A549 (cell line): ENCODE data around the gene MED22. TPM values are rescaled to one million over a fixed set of nuclear protein-coding genes. Genes with fewer than 3 reads are reported as not detected.
A peak's percentile ranks its signal among the peaks of the same experiment; 100 is the strongest.

Source experiments
- ATAC-seq, 2 experiments: fragments of 200-7000 bp in 1 of 2; fragments of >200 bp in 1 of 2; cut with Nextera tagmentation in 1 of 2; cut with Tn5 transposase in 1 of 2; 3 replicates each; pipeline versions ENCODE4 v1.8.0 to v1.9.1; 2018 to 2020; ENCODE audit warnings: mild to moderate bottlenecking in 1 of 2, moderate library complexity in 1 of 2
- CTCF ChIA-PET: fragments of 300-600 bp; sonication (Branson Sonifier 250); formaldehyde crosslinking; extraction: SDS; loops from one replicate; lab custom pipeline; 2021; ENCODE audit warnings: antibody characterized with exemption, inconsistent platforms; lab: Yijun Ruan, JAX
- POLR2A ChIA-PET: fragments of 350-600 bp; formaldehyde crosslinking; extraction: SDS; loops from one replicate; lab custom pipeline; 2021; ENCODE audit warnings: antibody characterized with exemption, inconsistent platforms; lab: Yijun Ruan, JAX
- DNase-seq, 2 experiments: peaks; one replicate each; pipeline versions ENCODE4 v3.0.0 to v3.0.0-alpha.2; 2011 to 2016; ENCODE audit warnings: low read depth in 1 of 2, low spot score in 1 of 2
- FAIRE-seq: peaks from 2 replicates; lab custom pipeline; 2011; peaks lifted over from hg19 to GRCh38; lab: Jason Lieb, UNC
- H3K27ac ChIP-seq, 2 experiments: fragments of >200 bp; sonication (Bioruptor Twin); formaldehyde crosslinking; 3 replicates each; pipeline ENCODE4 v1.5.1; 2016 to 2017
- H3K4me1 ChIP-seq: fragments of >200 bp; sonication (Bioruptor Twin); formaldehyde crosslinking; 3 replicates; pipeline ENCODE4 v1.6.1; 2016
- H3K4me2 ChIP-seq: fragments of >200 bp; sonication (Bioruptor Twin); formaldehyde crosslinking; 3 replicates; pipeline ENCODE4 v1.6.1; 2016
- H3K4me3 ChIP-seq: fragments of >200 bp; sonication (Bioruptor Twin); formaldehyde crosslinking; 3 replicates; pipeline ENCODE4 v1.5.1; 2016
- H3K9me3 ChIP-seq: fragments of >200 bp; sonication (Bioruptor Twin); formaldehyde crosslinking; 3 replicates; pipeline ENCODE4 v1.6.1; 2016
- ATOH8 ChIP-seq: fragments of 250-450 bp; sonication (Bioruptor Pico); IDR thresholded peaks from 2 replicates; pipeline ENCODE4 v1.5.0; 2020; ENCODE audit warnings: low read depth, mild to moderate bottlenecking, moderate library complexity
- BHLHE40 ChIP-seq: IDR thresholded peaks from 2 replicates; pipeline ENCODE4 v1.6.1; 2012; ENCODE audit warnings: low read depth, low read length, inconsistent platforms
- CBX8 ChIP-seq: fragments of 200-600 bp; sonication (generic); IDR thresholded peaks from 2 replicates; pipeline ENCODE4 v1.6.1; 2016
- CHD2 ChIP-seq: fragments of 150-350 bp; IDR thresholded peaks from 2 replicates; pipeline ENCODE4 v1.6.1; 2014; ENCODE audit warnings: low read length; ENCODE audit not compliant: partially characterized antibody
- CTCF ChIP-seq: fragments of >200 bp; sonication (Bioruptor Twin); formaldehyde crosslinking; IDR thresholded peaks from 3 replicates; pipeline ENCODE4 v1.5.1; 2016
- EHF ChIP-seq: fragments of 250-450 bp; sonication (Bioruptor Pico); IDR thresholded peaks from 2 replicates; pipeline ENCODE4 v1.5.0; 2020; ENCODE audit warnings: mild to moderate bottlenecking
- EHMT2 ChIP-seq: fragments of 200-600 bp; sonication (generic); IDR thresholded peaks from 2 replicates; pipeline ENCODE4 v1.6.1; 2016; ENCODE audit warnings: antibody characterized with exemption, low read depth, mild to moderate bottlenecking, moderate library complexity
- ESRRA ChIP-seq: fragments of 150-350 bp; IDR thresholded peaks from 2 replicates; pipeline ENCODE4 v1.6.1; 2014; ENCODE audit warnings: mild to moderate bottlenecking, low read length, borderline replicate concordance
- FOSB ChIP-seq: fragments of 250-450 bp; sonication (Bioruptor Pico); IDR thresholded peaks from 2 replicates; pipeline ENCODE4 v1.5.0; 2020; ENCODE audit warnings: mild to moderate bottlenecking, moderate library complexity
- HDAC2 ChIP-seq: fragments of 200-600 bp; sonication (generic); IDR thresholded peaks from 2 replicates; pipeline ENCODE4 v1.6.1; 2016
- MAFK ChIP-seq: fragments of 450-650 bp; IDR thresholded peaks from 2 replicates; pipeline ENCODE4 v1.6.1; 2014; ENCODE audit not compliant: partially characterized antibody
- MYC ChIP-seq: IDR thresholded peaks from 2 replicates; pipeline ENCODE4 v1.6.1; 2012; ENCODE audit warnings: mild to moderate bottlenecking, inconsistent platforms, low read length, improper control_type of control experiment, borderline replicate concordance
- RAD21 ChIP-seq, 2 experiments: fragments of >200 bp in 1 of 2; sonication (Bioruptor Twin) in 1 of 2; formaldehyde crosslinking in 1 of 2; IDR thresholded peaks in 1 of 2; conservative IDR thresholded peaks in 1 of 2; 2 replicates in 1 of 2; 3 replicates in 1 of 2; pipeline ENCODE4 v1.6.1; 2012 to 2018; ENCODE audit warnings: inconsistent platforms in 1 of 2
- RCOR1 ChIP-seq: fragments of 150-350 bp; IDR thresholded peaks from 2 replicates; pipeline ENCODE4 v1.6.1; 2014; ENCODE audit warnings: antibody characterized with exemption, low read length, low read depth
- SMC3 ChIP-seq: fragments of >200 bp; sonication (Bioruptor Twin); formaldehyde crosslinking; IDR thresholded peaks from 3 replicates; pipeline ENCODE4 v1.6.1; 2018; ENCODE audit warnings: inconsistent platforms
- SREBF2 ChIP-seq: fragments of 450-650 bp; IDR thresholded peaks from 2 replicates; pipeline ENCODE4 v1.6.1; 2014; ENCODE audit warnings: mild to moderate bottlenecking, moderate library complexity
- ZC3H11A ChIP-seq: fragments of 450-650 bp; IDR thresholded peaks from 2 replicates; pipeline ENCODE4 v1.6.1; 2014; ENCODE audit warnings: antibody characterized with exemption, mild to moderate bottlenecking
- ZNF302 ChIP-seq: fragments of 250-450 bp; sonication (Bioruptor Pico); IDR thresholded peaks from 2 replicates; pipeline ENCODE4 v1.9.0; 2021; ENCODE audit warnings: inconsistent platforms, mild to moderate bottlenecking, moderate library complexity
- WGBS: methylation state at CpG from one replicate; pipeline ENCODE4 v1.1.6; 2017; ENCODE audit errors: missing lambda C conversion rate; 5-methylcytosine and 5-hydroxymethylcytosine counted together
- polyA plus RNA-seq, 4 experiments: library from polyadenylated mRNA; depleted of rRNA in 3 of 4; stranded (reverse); fragments of >200 nt; fragmentation: RNase III in 1 of 4; extraction: RNeasy Plus Mini Kit Qiagen cat#74134 plus additional on column Dnase treatment in 1 of 4; gene quantifications; 2 replicates in 3 of 4; 3 replicates in 1 of 4; pipeline ENCODE4 v1.2.3, GENCODE V29; 2011 to 2017
- TF ChIP-seq, protein P1 (sequence below): fragments of 450-650 bp; IDR thresholded peaks from 2 replicates; pipeline ENCODE4 v1.6.1; 2014; ENCODE audit warnings: antibody characterized with exemption
- TF ChIP-seq, protein P2 (sequence below): fragments of >200 bp; sonication (Bioruptor Twin); formaldehyde crosslinking; IDR thresholded peaks from 2 replicates; pipeline ENCODE4 v1.6.1; 2016

Gene MED22
- polyA plus RNA-seq, 2 of the 4 experiments (the other 2 are of a cell fraction), result 15.7 to 22.0 TPM

- ChIA-PET POLR2A (interaction anchor here (1.4 kb wide), 1 partner anchor 14 kb away, joined by 8 read pairs; the partner anchor contains the start of genes MED22 and RPL7A), CTCF (interaction anchor here (1.6 to 3.3 kb wide), 2 partner anchors 10 to 125 kb away, joined by 6 to 27 read pairs; no protein-coding TSS in a partner anchor)
- ATAC-seq (no peak), DNase-seq (no peak), FAIRE-seq (no peak)
- Histone ChIP-seq H3K9me3 (no peaks in the 10 kb centered on the region), H3K27ac (no peak overlapping the region), H3K4me1 (peaks cover 7% of the 10 kb centered on the region; the same call in 1 of the 3 replicates), H3K4me2 (no peak overlapping the region), H3K4me3 (no peak overlapping the region)
- TF ChIP-seq MYC (no peak), RAD21 (conservative IDR thresholded peaks at IDR 0.05 in 1 of 2, IDR thresholded peaks at IDR 0.05 in 1 of 2) (no peak), CTCF (no peak), EHMT2 (no peak), SMC3 (no peak), CHD2 (no peak), BHLHE40 (no peak), ZNF302 (CRISPR knock-in tag) (no peak), MAFK (no peak), ATOH8 (CRISPR knock-in tag) (no peak), EHF (no peak), SREBF2 (no peak), RCOR1 (no peak), ZC3H11A (no peak), CBX8 (no peak), ESRRA (no peak)
- TF ChIP-seq, protein P1, sequence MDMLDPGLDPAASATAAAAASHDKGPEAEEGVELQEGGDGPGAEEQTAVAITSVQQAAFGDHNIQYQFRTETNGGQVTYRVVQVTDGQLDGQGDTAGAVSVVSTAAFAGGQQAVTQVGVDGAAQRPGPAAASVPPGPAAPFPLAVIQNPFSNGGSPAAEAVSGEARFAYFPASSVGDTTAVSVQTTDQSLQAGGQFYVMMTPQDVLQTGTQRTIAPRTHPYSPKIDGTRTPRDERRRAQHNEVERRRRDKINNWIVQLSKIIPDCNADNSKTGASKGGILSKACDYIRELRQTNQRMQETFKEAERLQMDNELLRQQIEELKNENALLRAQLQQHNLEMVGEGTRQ, result no peak
- TF ChIP-seq, protein P2, sequence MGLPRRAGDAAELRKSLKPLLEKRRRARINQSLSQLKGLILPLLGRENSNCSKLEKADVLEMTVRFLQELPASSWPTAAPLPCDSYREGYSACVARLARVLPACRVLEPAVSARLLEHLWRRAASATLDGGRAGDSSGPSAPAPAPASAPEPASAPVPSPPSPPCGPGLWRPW, result no peak
- WGBS, result 84% methylated on average over 13 of the region's 13 CpGs
Measured at GRCh38 chr9:133361507-133362092, 13.7 kb upstream of the MED22 start.

GRCh38 chr9:133360400-133361393, 12.8 kb upstream of the MED22 start:
- H3K27ac ChIP-seq, result no peak overlapping the region
- TF ChIP-seq EHF, result no peak
- no peak for TF ChIP-seq HDAC2
- TF ChIP-seq FOSB (CRISPR knock-in tag), result 0 out of 2 replicates have a peak, but pooled peaks have one; percentile 34
- H3K9me3 ChIP-seq, result no peaks in the 10 kb centered on the region
- 94% methylated on average over 21 of the region's 21 CpGs for WGBS
- CTCF ChIA-PET, result interaction anchor here (0.7 to 7.5 kb wide), 6 partner anchors 11 to 125 kb away, joined by 3 to 59 read pairs (median 13); partner anchors contain the start of gene CACFD1
- peaks cover 7% of the 10 kb centered on the region; the same call in 1 of the 3 replicates for H3K4me1 ChIP-seq
- DNase-seq, result no peak
- ATAC-seq, result no peak
- no peak overlapping the region for H3K4me2 ChIP-seq
- no peak for FAIRE-seq
- no peak overlapping the region for H3K4me3 ChIP-seq
- POLR2A ChIA-PET, result interaction anchor here (1.2 kb wide), 2 partner anchors 12 to 126 kb away, joined by 3 to 5 read pairs; partner anchors contain the start of genes MED22 and RPL7A
